ENCODE data around the gene DNAJC1.

- TF ChIP-seq POLR2AphosphoS5 (IDR thresholded peaks at IDR 0.05; ENCODE audit: borderline replicate concordance, low read depth, low read length): no peak
- no peak for TF ChIP-seq EZH2 (IDR thresholded peaks at IDR 0.05)
Observed at GRCh38 chr10:21733710-21734109, 269.8 kb downstream of the DNAJC1 start.
